KMS-11 (cell line): ENCODE measurements around the gene CAMTA1.

Experiments
- H2AFZ ChIP-seq: fragments of 200-600 bp; sonication (generic); 2 replicates; pipeline ENCODE4 v1.6.1; 2016; ENCODE audit warnings: antibody characterized with exemption, mixed run types, low read depth
- H3K27ac ChIP-seq: fragments of 200-600 bp; sonication (generic); 2 replicates; pipeline ENCODE4 v1.6.1; 2016; ENCODE audit warnings: mild to moderate bottlenecking, mixed run types
- H3K27me3 ChIP-seq: fragments of 200-600 bp; sonication (generic); 2 replicates; pipeline ENCODE4 v1.6.1; 2017; ENCODE audit warnings: mild to moderate bottlenecking, low read depth, mixed run types, moderate library complexity; ENCODE audit not compliant: insufficient read depth
- H3K36me3 ChIP-seq: fragments of 200-600 bp; sonication (generic); 2 replicates; pipeline ENCODE4 v1.6.1; 2017; ENCODE audit warnings: mild to moderate bottlenecking, mixed run types; ENCODE audit not compliant: insufficient read depth
- H3K4me1 ChIP-seq: fragments of 200-600 bp; sonication (generic); 2 replicates; pipeline ENCODE4 v1.6.1; 2016; ENCODE audit warnings: mild to moderate bottlenecking, low read depth, mixed run types; ENCODE audit not compliant: poor library complexity, severe bottlenecking
- H3K4me2 ChIP-seq: fragments of 200-600 bp; sonication (generic); 2 replicates; pipeline ENCODE4 v1.7.0; 2016; ENCODE audit warnings: mild to moderate bottlenecking, mixed run types
- H3K4me3 ChIP-seq: fragments of 200-600 bp; sonication (generic); IDR thresholded peaks from 2 replicates; pipeline ENCODE4 v1.6.1; 2017; ENCODE audit warnings: low read depth, low read length, mixed read lengths; ENCODE audit not compliant: insufficient read depth
- H3K79me2 ChIP-seq: fragments of 200-600 bp; sonication (generic); 2 replicates; pipeline ENCODE4 v1.6.1; 2016; ENCODE audit warnings: low read depth, mixed run types; ENCODE audit not compliant: insufficient read depth
- H3K9ac ChIP-seq: fragments of 200-600 bp; sonication (generic); 2 replicates; pipeline ENCODE4 v1.6.1; 2016; ENCODE audit warnings: mild to moderate bottlenecking, mixed run types
- H4K20me1 ChIP-seq: fragments of 200-600 bp; sonication (generic); 2 replicates; pipeline ENCODE4 v1.6.1; 2016; ENCODE audit warnings: mild to moderate bottlenecking, mixed run types; ENCODE audit not compliant: insufficient read depth
- CTCF ChIP-seq: fragments of 200-600 bp; sonication (generic); conservative IDR thresholded peaks from 2 replicates; pipeline ENCODE4 v1.6.1; 2017; ENCODE audit warnings: low read depth, mild to moderate bottlenecking, antibody characterized with exemption, low read length, moderate library complexity, mixed read lengths

CAMTA1 gene

DNA sequence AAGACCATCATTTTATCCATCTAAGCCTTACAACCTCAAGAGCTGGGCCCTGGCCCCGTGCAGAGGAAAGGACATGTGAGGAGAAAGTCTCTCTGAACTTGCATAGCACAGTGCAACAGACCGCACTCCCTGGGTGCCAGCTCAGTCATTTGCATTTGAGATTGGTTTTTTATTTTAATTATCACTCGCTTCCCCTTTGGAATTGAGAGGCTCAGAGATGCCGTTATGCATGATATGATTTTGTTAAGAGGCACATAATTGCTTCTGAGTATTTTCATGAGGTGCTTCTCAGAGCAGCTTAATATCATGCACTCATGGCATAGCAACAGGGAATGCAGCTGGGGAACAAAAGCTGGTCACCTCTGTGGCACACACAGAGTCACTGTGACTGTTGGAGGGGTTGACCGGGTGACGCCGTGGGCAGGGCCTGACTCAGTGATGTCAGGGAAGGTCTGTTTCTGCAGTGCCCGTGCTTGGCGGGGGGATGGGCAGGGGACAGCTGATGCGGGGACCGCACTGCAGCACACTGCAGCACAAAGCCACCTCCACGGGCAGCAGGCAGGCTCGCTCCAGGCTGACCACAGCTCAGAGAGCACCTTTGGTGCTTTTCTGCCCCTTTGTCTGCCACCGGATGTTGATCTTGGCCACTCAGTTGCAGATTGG lies 942.7 kb downstream of the CAMTA1 start:
- no peak overlapping the region for H3K9ac ChIP-seq
- no peaks in the 10 kb centered on the region for H3K27me3 ChIP-seq
- TF ChIP-seq CTCF = no peak

GRCh38 chr1:7729761-7730160 lies 944.5 kb downstream of the CAMTA1 start:
- H3K27me3 ChIP-seq = no peaks in the 10 kb centered on the region
- H3K36me3 ChIP-seq = no peaks in the 10 kb centered on the region
- no peak overlapping the region for H2AFZ ChIP-seq
- H3K4me1 ChIP-seq = no peaks in the 10 kb centered on the region
- no peak overlapping the region for H3K4me2 ChIP-seq
- H3K9ac ChIP-seq = no peak overlapping the region
- H4K20me1 ChIP-seq = no peaks in the 10 kb centered on the region
- TF ChIP-seq CTCF = no peak
- H3K27ac ChIP-seq = no peak overlapping the region
- no peaks in the 10 kb centered on the region for H3K79me2 ChIP-seq
- no peak overlapping the region for H3K4me3 ChIP-seq

More for the DNA sequence above, 942.7 kb downstream of the CAMTA1 start:
- Histone ChIP-seq H3K79me2 (no peaks in the 10 kb centered on the region), H3K4me1 (no peaks in the 10 kb centered on the region), H2AFZ (no peak overlapping the region), H3K27ac (no peak overlapping the region), H3K4me2 (no peak overlapping the region), H3K4me3 (no peak overlapping the region), H3K36me3 (no peaks in the 10 kb centered on the region), H4K20me1 (no peaks in the 10 kb centered on the region)

- H3K9ac ChIP-seq = no peak overlapping the region
- H2AFZ ChIP-seq = no peak overlapping the region
- no peaks in the 10 kb centered on the region; the same call in 1 of the 2 replicates for H3K36me3 ChIP-seq
- H3K4me3 ChIP-seq = no peak overlapping the region
- no peaks in the 10 kb centered on the region for H3K79me2 ChIP-seq
- H3K4me1 ChIP-seq = no peaks in the 10 kb centered on the region
- no peaks in the 10 kb centered on the region for H4K20me1 ChIP-seq
- H3K4me2 ChIP-seq = no peak overlapping the region
- TF ChIP-seq CTCF = no peak
- no peaks in the 10 kb centered on the region for H3K27me3 ChIP-seq
- H3K27ac ChIP-seq = no peak overlapping the region
These were observed 947.1 kb downstream of the CAMTA1 start for GRCh38 chr1:7732331-7732730.

GRCh38 chr1:7733276-7733675 lies 948.0 kb downstream of the CAMTA1 start:
- no peak for TF ChIP-seq CTCF
- no peaks in the 10 kb centered on the region for H3K4me1 ChIP-seq
- H3K4me2 ChIP-seq = no peak overlapping the region
- H3K27me3 ChIP-seq = no peaks in the 10 kb centered on the region
- H3K79me2 ChIP-seq = no peaks in the 10 kb centered on the region
- H3K27ac ChIP-seq = no peak overlapping the region
- H4K20me1 ChIP-seq = no peaks in the 10 kb centered on the region
- no peak overlapping the region for H3K9ac ChIP-seq
- H3K36me3 ChIP-seq = no peaks in the 10 kb centered on the region; the same call in 1 of the 2 replicates
- no peak overlapping the region for H3K4me3 ChIP-seq
- H2AFZ ChIP-seq = no peak overlapping the region
